ENCODE measurements around the gene ARL3.
A peak's percentile ranks its signal among the peaks of the same experiment; 100 is the strongest.

The ARL3 gene

DNA sequence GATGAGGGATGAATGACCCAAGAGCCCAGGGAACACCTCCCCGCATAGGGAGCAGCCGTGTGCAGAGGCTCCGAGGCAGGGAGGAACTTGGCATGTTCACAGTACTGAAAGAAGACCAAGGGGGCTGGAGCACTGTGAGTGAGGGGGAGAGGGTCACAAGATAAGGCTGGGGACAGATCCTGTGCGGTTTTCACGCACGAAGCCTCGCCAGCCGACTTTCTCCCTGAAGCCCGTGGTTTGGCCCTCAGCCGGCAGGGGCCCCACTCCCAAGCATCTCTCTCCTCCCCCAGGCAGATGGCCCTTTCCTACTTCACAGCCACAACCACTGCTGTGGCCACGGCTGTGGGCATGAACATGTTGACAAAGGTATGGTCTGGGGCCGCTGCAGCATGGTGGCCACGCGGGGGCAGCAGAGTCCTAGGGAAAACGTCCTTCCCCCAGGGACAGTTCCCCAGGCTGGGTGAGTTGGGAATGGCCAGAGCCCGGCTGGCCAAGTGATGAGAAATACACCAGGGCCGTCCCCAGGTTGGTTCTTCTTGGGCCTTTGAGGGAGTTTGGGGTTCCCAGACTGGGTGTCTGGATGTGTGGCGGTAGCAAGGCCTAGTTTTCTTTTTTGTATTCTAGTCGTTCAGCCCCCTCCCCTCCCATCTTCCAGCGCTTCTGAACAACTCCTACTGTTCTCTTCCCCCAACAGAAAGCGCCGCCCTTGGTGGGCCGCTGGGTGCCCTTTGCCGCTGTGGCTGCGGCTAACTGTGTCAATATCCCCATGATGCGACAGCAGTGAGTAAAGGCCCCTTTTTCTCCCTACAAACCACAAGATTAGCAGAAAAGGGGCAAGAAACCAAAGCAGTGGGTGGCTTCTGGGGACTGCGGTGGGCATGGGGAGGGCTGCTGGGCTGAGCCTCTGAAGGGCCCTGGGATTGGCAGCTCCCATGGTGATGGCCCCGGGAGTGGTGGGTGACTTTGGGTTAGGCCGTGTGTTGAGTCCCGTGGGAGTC, 15.1 kb upstream of the ARL3 start:
- Mint-ChIP-seq H3K36me3 (ENCODE audit: low read depth) (peaks cover 48% of the 10 kb centered on the region), H3K27me3 (ENCODE audit: low read depth) (no peaks in the 10 kb centered on the region), H3K27ac (peak overlapping the region; percentile 68 to 86 (median 79)), H3K4me3 (no peak overlapping the region), H3K4me1 (peaks cover 14% of the 10 kb centered on the region), H3K9me3 (no peaks in the 10 kb centered on the region)
- TF ChIP-seq, protein P1, sequence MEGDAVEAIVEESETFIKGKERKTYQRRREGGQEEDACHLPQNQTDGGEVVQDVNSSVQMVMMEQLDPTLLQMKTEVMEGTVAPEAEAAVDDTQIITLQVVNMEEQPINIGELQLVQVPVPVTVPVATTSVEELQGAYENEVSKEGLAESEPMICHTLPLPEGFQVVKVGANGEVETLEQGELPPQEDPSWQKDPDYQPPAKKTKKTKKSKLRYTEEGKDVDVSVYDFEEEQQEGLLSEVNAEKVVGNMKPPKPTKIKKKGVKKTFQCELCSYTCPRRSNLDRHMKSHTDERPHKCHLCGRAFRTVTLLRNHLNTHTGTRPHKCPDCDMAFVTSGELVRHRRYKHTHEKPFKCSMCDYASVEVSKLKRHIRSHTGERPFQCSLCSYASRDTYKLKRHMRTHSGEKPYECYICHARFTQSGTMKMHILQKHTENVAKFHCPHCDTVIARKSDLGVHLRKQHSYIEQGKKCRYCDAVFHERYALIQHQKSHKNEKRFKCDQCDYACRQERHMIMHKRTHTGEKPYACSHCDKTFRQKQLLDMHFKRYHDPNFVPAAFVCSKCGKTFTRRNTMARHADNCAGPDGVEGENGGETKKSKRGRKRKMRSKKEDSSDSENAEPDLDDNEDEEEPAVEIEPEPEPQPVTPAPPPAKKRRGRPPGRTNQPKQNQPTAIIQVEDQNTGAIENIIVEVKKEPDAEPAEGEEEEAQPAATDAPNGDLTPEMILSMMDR (IDR thresholded peaks at IDR 0.05; ENCODE audit: unreplicated experiment in 3 of 3): peak; percentile 85 to 91 (median 90)

DNA sequence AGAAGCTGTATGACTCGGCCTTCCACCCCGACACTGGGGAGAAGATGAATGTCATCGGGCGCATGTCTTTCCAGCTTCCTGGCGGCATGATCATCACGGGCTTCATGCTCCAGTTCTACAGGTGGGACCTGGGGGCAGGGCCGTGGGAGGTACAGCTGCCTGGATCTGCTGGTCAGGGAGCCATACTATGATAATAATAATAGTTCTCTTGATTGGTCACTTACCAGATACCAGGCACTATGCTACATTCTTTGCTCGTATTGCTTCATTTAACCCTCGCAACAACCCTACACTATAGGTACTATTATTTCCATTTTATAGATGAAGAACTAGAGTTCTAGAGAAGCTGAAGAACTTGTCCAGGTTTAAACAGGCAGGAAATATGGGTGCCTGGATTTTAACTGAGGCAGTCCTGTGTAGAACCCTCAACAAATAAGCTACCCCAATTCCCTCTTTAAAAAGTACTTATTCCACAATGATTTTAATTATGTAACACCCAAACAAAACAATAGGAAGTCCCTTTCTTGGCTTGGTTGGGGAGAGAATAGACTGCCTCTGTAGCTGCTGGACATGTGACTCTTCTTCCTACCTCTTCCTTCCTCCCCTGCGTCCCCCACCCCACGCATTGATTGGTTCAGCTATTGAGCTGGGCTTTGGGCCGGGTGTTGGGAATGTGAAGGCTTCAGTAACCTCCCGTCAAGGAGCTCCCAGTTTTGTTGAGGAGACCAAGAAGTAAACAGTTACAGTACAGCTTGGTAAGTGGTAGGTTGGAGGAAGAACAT, 13.0 kb upstream of the ARL3 start:
- H3K9me3 Mint-ChIP-seq: no peaks in the 10 kb centered on the region
- peaks cover 41% of the 10 kb centered on the region for H3K36me3 Mint-ChIP-seq (ENCODE audit: low read depth)
- TF ChIP-seq, protein P1 (IDR thresholded peaks at IDR 0.05; ENCODE audit: unreplicated experiment in 3 of 3): no peak
- no peaks in the 10 kb centered on the region for H3K27me3 Mint-ChIP-seq (ENCODE audit: low read depth)
- H3K4me3 Mint-ChIP-seq: no peak overlapping the region
- peaks cover 15% of the 10 kb centered on the region for H3K4me1 Mint-ChIP-seq
- peak overlapping the region; percentile 37 to 67 (median 44) for H3K27ac Mint-ChIP-seq

DNA sequence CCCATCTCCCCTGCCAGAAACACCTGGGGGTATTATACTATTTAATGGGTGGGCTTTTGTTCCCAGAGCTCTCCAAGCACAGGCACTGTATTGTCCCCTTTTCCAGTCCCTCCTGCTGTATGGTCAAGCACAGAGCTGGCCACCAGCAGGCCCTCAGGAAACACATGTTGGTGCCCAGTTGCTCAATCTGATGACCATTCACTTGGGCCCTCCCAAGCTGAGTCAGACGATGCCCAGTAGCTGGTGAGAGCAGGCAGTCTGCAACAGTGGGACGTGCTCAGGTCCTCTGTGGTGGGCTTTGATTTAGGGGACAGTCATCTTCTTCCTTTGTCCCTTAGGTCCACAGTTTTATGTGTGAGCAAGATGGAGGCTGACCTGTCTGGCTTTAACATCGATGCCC, 12.1 kb upstream of the ARL3 start:
- Mint-ChIP-seq H3K36me3 (ENCODE audit: low read depth) (peaks cover 40% of the 10 kb centered on the region), H3K4me3 (no peak overlapping the region), H3K9me3 (no peaks in the 10 kb centered on the region), H3K4me1 (peaks cover 22% of the 10 kb centered on the region), H3K27me3 (ENCODE audit: low read depth) (no peaks in the 10 kb centered on the region), H3K27ac (peak overlapping the region in 2 of 3 experiments; percentile 66 to 67)
- TF ChIP-seq, protein P1 (IDR thresholded peaks at IDR 0.05; ENCODE audit: unreplicated experiment in 3 of 3): no peak

DNA sequence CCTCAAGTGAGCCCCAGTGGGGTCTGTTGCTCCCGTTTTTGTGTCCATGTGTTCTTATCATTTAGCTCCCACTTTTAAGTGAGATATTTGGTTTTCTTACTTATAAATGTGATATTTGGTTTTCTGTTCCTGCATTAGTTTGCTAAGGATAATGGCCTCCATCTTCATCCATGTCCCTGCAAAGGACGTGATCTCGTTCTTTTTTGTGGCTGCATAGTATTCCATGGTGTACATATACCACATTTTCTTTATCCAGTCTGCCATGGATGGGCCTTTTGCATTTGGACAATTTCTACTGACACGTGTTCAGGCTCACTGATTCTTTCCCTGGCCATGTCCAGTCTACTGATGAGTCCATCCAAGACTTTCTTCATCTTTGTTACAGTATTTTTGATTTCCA, 9.8 kb upstream of the ARL3 start:
- Mint-ChIP-seq H3K27ac (no peak overlapping the region), H3K4me3 (no peak overlapping the region), H3K4me1 (peaks cover 34% of the 10 kb centered on the region), H3K27me3 (ENCODE audit: low read depth) (no peaks in the 10 kb centered on the region), H3K36me3 (ENCODE audit: low read depth) (peaks cover 40% of the 10 kb centered on the region), H3K9me3 (no peaks in the 10 kb centered on the region)
- TF ChIP-seq, protein P1 (IDR thresholded peaks at IDR 0.05; ENCODE audit: unreplicated experiment in 3 of 3): no peak

DNA sequence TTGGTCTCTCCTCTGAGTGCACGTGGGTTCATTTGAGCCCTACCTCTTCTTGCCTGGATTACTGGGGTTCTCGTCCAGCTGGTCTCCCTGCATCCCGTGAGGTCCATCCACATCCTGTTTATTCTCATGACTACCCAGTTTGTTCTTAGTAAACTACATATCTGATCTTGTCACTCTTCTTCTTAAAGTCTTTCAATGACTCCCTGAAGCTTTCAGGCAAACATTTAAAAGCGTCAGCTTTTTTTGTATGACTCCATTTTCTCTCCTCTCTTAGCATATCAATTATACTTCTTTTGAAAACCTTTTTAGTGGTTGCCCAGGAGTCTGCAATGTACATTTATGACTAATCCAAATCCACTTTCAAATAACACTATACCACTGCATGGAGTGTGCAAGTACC, 7.8 kb upstream of the ARL3 start:
- H3K4me3 Mint-ChIP-seq: peak overlapping the region in 1 of 3 experiments; percentile 24
- no peaks in the 10 kb centered on the region for H3K27me3 Mint-ChIP-seq (ENCODE audit: low read depth)
- H3K4me1 Mint-ChIP-seq: peaks cover 47% of the 10 kb centered on the region
- no peaks in the 10 kb centered on the region for H3K9me3 Mint-ChIP-seq
- peaks cover 32% of the 10 kb centered on the region for H3K36me3 Mint-ChIP-seq (ENCODE audit: low read depth)
- H3K27ac Mint-ChIP-seq: peak overlapping the region; percentile 62 to 88 (median 65)
- TF ChIP-seq, protein P1 (IDR thresholded peaks at IDR 0.05; ENCODE audit: unreplicated experiment in 3 of 3): no peak
